K562 (cell line): Measurements from ENCODE around the gene DUS3L. TPM values are rescaled to one million over a fixed set of nuclear protein-coding genes. Genes with fewer than 3 reads are reported as not detected.
A peak's percentile ranks its signal among the peaks of the same experiment; 100 is the strongest.

Source experiments
- BRCA1 ChIP-seq, 2 experiments: fragments of 450-650 bp in 1 of 2; sonication (generic) in 1 of 2; formaldehyde crosslinking in 1 of 2; IDR thresholded peaks; 2 replicates each; pipeline versions ENCODE4 v1.5.0 to v1.6.1; 2017 to 2020; ENCODE audit warnings: mild to moderate bottlenecking in 1 of 2, missing genetic modification reagents in 1 of 2
- CREB3L1 ChIP-seq: fragments of 450-650 bp; IDR thresholded peaks from 2 replicates; pipeline ENCODE4 v1.6.1; 2014; ENCODE audit warnings: low read depth, mild to moderate bottlenecking, moderate library complexity, borderline replicate concordance
- CTCFL ChIP-seq: IDR thresholded peaks from 2 replicates; pipeline ENCODE4 v1.6.1; 2011; ENCODE audit warnings: borderline replicate concordance, low read depth, mild to moderate bottlenecking, moderate library complexity, low read length; ENCODE audit not compliant: insufficient read depth, poor library complexity, severe bottlenecking
- FOXK1 ChIP-seq: sonication (generic); formaldehyde crosslinking; IDR thresholded peaks from 2 replicates; pipeline ENCODE4 v1.8.0; 2022; ENCODE audit warnings: missing genetic modification reagents, mild to moderate bottlenecking, borderline replicate concordance
- HES1 ChIP-seq: fragments of 450-650 bp; IDR thresholded peaks from 2 replicates; pipeline ENCODE4 v1.6.1; 2016; ENCODE audit warnings: low read depth, mild to moderate bottlenecking, moderate library complexity
- MXI1 ChIP-seq: IDR thresholded peaks from 2 replicates; pipeline ENCODE4 v1.6.1; 2011; ENCODE audit warnings: low read depth, mild to moderate bottlenecking, improper control_type of control experiment, low read length
- PRPF4 ChIP-seq: fragments of 200-400 bp; formaldehyde crosslinking; IDR thresholded peaks from one replicate; pipeline ENCODE4 v1.6.1; 2017; ENCODE audit warnings: low read length, low read depth, mild to moderate bottlenecking; ENCODE audit not compliant: insufficient read depth, poor library complexity, severe bottlenecking
- PYGO2 ChIP-seq: fragments of 450-650 bp; IDR thresholded peaks from 2 replicates; pipeline ENCODE4 v1.6.1; 2016; ENCODE audit warnings: mild to moderate bottlenecking, missing genetic modification characterization, moderate library complexity, missing compliant biosample characterization
- TAF1 ChIP-seq: IDR thresholded peaks from 2 replicates; pipeline ENCODE4 v1.6.1; 2011; ENCODE audit warnings: mild to moderate bottlenecking, low read length, moderate library complexity; ENCODE audit not compliant: insufficient read depth, control insufficient read depth, severe bottlenecking; ENCODE audit errors: extremely low read depth
- polyA plus RNA-seq, 8 experiments: library from polyadenylated mRNA; depleted of rRNA in 4 of 8; stranded (reverse) in 5 of 8; unstranded in 3 of 8; fragments of >200 nt; fragmentation: Nextera tagmentation in 2 of 8; fragmentation: Illumina TruSeq in 1 of 8; extraction: Ambion mirVana in 2 of 8; extraction: Trizol in 1 of 8; gene quantifications; 2 replicates each; pipeline versions ENCODE4 v1.2.1 to v1.2.3, GENCODE V29; 2011 to 2014; ENCODE audit warnings: inconsistent platforms in 1 of 8, missing spikeins in 1 of 8
- total RNA-seq, 7 experiments: library from RNA; depleted of rRNA in 6 of 7; stranded (reverse); fragments of >200 nt in 6 of 7; fragmentation: Illumina TruSeq in 2 of 7; extraction: Trizol in 2 of 7; gene quantifications; 2 replicates each; pipeline versions ENCODE4 v1.2.1 to v1.2.3, GENCODE V29; 2011 to 2021; ENCODE audit warnings: low replicate concordance in 1 of 7
- TF ChIP-seq, protein P1 (sequence below), 2 experiments: fragments of 450-650 bp in 1 of 2; sonication (generic) in 1 of 2; formaldehyde crosslinking in 1 of 2; IDR thresholded peaks; 2 replicates each; pipeline versions ENCODE4 v1.7.1 to v1.9.0; 2016 to 2022; ENCODE audit warnings: inconsistent platforms in 1 of 2, mild to moderate bottlenecking in 1 of 2, missing genetic modification reagents in 1 of 2

Gene DUS3L
- total and polyA plus RNA-seq, 9 of the 15 experiments (the other 6 are each of a cell fraction or from before 2014, with no cell fraction given) = 1.7 to 102 (median 77.5) TPM

DNA sequence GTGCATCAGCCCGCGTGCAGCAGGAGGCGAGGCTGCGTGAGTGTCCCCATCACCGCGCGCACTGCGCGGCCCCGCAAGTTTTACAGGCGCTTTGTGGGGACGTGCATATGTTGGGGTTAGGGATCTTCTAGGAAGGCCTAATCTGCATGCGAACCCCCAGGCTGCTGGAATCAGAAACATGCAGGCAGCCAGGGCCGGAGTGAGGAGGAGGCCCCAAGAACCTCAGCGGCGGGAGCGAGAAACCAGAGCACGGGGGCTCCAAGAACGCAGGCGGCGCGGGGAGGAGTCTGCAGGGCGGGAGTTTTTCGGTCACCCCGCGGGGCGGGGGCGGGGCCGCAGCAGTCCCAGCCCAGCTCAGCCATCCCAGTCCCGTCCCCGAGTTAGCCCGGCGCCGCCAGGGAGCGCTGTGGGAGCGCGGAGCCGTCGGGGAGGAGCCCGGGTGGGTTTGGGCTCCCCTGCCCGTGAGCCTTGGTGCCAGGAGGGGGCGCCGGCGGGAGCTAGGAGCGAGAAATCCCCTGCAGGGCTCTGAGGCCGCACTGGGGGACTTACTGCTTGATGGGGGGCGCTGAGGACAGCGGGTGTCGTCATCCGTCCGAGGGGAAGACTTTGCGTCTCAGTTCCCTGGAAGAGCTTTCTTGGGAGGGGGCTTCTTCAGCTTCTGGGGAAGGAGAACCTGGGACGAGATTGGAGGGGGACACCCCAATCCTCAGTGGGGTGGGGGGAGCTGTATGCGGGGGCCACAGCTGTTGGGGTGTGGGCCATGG is 13.0 kb upstream of the DUS3L start (continued):
- TF ChIP-seq, protein P1, sequence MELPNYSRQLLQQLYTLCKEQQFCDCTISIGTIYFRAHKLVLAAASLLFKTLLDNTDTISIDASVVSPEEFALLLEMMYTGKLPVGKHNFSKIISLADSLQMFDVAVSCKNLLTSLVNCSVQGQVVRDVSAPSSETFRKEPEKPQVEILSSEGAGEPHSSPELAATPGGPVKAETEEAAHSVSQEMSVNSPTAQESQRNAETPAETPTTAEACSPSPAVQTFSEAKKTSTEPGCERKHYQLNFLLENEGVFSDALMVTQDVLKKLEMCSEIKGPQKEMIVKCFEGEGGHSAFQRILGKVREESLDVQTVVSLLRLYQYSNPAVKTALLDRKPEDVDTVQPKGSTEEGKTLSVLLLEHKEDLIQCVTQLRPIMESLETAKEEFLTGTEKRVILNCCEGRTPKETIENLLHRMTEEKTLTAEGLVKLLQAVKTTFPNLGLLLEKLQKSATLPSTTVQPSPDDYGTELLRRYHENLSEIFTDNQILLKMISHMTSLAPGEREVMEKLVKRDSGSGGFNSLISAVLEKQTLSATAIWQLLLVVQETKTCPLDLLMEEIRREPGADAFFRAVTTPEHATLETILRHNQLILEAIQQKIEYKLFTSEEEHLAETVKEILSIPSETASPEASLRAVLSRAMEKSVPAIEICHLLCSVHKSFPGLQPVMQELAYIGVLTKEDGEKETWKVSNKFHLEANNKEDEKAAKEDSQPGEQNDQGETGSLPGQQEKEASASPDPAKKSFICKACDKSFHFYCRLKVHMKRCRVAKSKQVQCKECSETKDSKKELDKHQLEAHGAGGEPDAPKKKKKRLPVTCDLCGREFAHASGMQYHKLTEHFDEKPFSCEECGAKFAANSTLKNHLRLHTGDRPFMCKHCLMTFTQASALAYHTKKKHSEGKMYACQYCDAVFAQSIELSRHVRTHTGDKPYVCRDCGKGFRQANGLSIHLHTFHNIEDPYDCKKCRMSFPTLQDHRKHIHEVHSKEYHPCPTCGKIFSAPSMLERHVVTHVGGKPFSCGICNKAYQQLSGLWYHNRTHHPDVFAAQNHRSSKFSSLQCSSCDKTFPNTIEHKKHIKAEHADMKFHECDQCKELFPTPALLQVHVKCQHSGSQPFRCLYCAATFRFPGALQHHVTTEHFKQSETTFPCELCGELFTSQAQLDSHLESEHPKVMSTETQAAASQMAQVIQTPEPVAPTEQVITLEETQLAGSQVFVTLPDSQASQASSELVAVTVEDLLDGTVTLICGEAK (IDR thresholded peaks at IDR 0.05) = no peak; the same call in 1 of the 2 replicates
- TF ChIP-seq, protein P1 (CRISPR knock-in tag; IDR thresholded peaks at IDR 0.05) = peak; percentile 63
- TF ChIP-seq BRCA1 (IDR thresholded peaks at IDR 0.05) (no peak), BRCA1 (CRISPR knock-in tag; IDR thresholded peaks at IDR 0.05) (no peak), TAF1 (peak; percentile 10), MXI1 (0 out of 2 replicates have a peak, but pooled peaks have one; percentile 44), CTCFL (peak; percentile 71), PRPF4 (no peak), HES1 (no peak), CREB3L1 (peak; percentile 75; the same call in 1 of the 2 replicates), FOXK1 (CRISPR knock-in tag) (peak; percentile 95; the same call in 1 of the 2 replicates), PYGO2 (no peak)
